ENCODE data around the gene WNT3A.

GRCh38 chr1:228050571-228051231 lies 43.9 kb downstream of the WNT3A start:
- TF ChIP-seq CTCF (IDR thresholded peaks at IDR 0.05) (no peak), POLR2A (IDR thresholded peaks at IDR 0.05) (no peak)
